NCI-H2227 (cell line): ENCODE results near the gene TERT.

Experiments used
- DNase-seq: peaks from one replicate; lab custom pipeline; 2025; ENCODE audit not compliant: unreplicated experiment; lab: John Stamatoyannopoulos, UW

TERT gene

GRCh38 chr5:1209896-1210776 lies 84.7 kb downstream of the TERT start:
- DNase-seq: no peak

GRCh38 chr5:1209489-1209852 lies 85.4 kb downstream of the TERT start:
- no peak for DNase-seq

- DNase-seq: no peak
Observed at GRCh38 chr5:1208743-1209488, 86.0 kb downstream of the TERT start.

GRCh38 chr5:1208221-1208742 lies 86.6 kb downstream of the TERT start:
- no peak for DNase-seq

- DNase-seq: no peak
Observed at GRCh38 chr5:1207555-1207954, 87.3 kb downstream of the TERT start.

GRCh38 chr5:1206521-1207412 lies 88.1 kb downstream of the TERT start:
- no peak for DNase-seq

- no peak for DNase-seq
Observed at GRCh38 chr5:1205255-1206180, 89.3 kb downstream of the TERT start.

- DNase-seq: peak; percentile 84
Observed at GRCh38 chr5:1204693-1205242, 90.1 kb downstream of the TERT start.

- no peak for DNase-seq
Observed at GRCh38 chr5:1203968-1204692, 90.7 kb downstream of the TERT start.

GRCh38 chr5:1203311-1203967 lies 91.4 kb downstream of the TERT start:
- DNase-seq: no peak
